K562 (cell line): ENCODE data around the gene PRKAR2B. TPM values are rescaled to one million over a fixed set of nuclear protein-coding genes. Genes with fewer than 3 reads are reported as not detected.

Source experiments
- ARHGAP35 ChIP-seq: fragments of 450-650 bp; IDR thresholded peaks from 2 replicates; pipeline ENCODE4 v1.6.1; 2018; ENCODE audit not compliant: partially characterized antibody
- FOS ChIP-seq: IDR thresholded peaks from 3 replicates; pipeline ENCODE4 v1.6.1; 2011; ENCODE audit not compliant: insufficient read length; ENCODE audit errors: extremely low read depth
- HIVEP1 ChIP-seq: fragments of 250-450 bp; sonication (Bioruptor Pico); IDR thresholded peaks from 2 replicates; pipeline ENCODE4 v1.4.0; 2020; ENCODE audit warnings: mild to moderate bottlenecking
- HLTF ChIP-seq: fragments of 450-650 bp; IDR thresholded peaks from 2 replicates; pipeline ENCODE4 v1.6.1; 2016
- IRF2 ChIP-seq: sonication (generic); formaldehyde crosslinking; IDR thresholded peaks from 2 replicates; pipeline ENCODE4 v1.8.1; 2022; ENCODE audit warnings: mild to moderate bottlenecking, missing genetic modification reagents
- NFRKB ChIP-seq: fragments of 450-650 bp; IDR thresholded peaks from 2 replicates; pipeline ENCODE4 v1.6.1; 2016; ENCODE audit warnings: low read depth
- NR4A1 ChIP-seq, 2 experiments: fragments of 250-450 bp in 1 of 2; fragments of 450-650 bp in 1 of 2; sonication (Bioruptor Pico) in 1 of 2; IDR thresholded peaks; 2 replicates each; pipeline versions ENCODE4 v1.4.0 to v1.6.1; 2016 to 2020; ENCODE audit warnings: mild to moderate bottlenecking in 2 of 2, missing compliant biosample characterization in 1 of 2, missing genetic modification characterization in 1 of 2, moderate library complexity in 1 of 2
- NRF1 ChIP-seq, 2 experiments: fragments of 450-650 bp; IDR thresholded peaks in 1 of 2; conservative IDR thresholded peaks in 1 of 2; 2 replicates each; pipeline ENCODE4 v1.6.1; 2014; ENCODE audit warnings: mild to moderate bottlenecking in 2 of 2
- PHF21A ChIP-seq: fragments of 450-650 bp; IDR thresholded peaks from 2 replicates; pipeline ENCODE4 v1.6.1; 2017; ENCODE audit warnings: low read depth, borderline replicate concordance
- POLR2AphosphoS2 ChIP-seq: IDR thresholded peaks from 2 replicates; pipeline ENCODE4 v1.6.1; 2012; ENCODE audit warnings: low read length, improper control_type of control experiment
- POLR2B ChIP-seq: fragments of 450-650 bp; IDR thresholded peaks from 2 replicates; pipeline ENCODE4 v1.6.1; 2018; ENCODE audit warnings: low read depth; ENCODE audit not compliant: partially characterized antibody
- RAD51 ChIP-seq: fragments of 450-650 bp; IDR thresholded peaks from 2 replicates; pipeline ENCODE4 v1.7.1; 2016; ENCODE audit warnings: low read depth, mild to moderate bottlenecking, borderline replicate concordance
- RERE ChIP-seq: sonication (generic); formaldehyde crosslinking; IDR thresholded peaks from 2 replicates; pipeline ENCODE4 v1.8.0; 2023; ENCODE audit warnings: missing genetic modification reagents, mild to moderate bottlenecking, borderline replicate concordance
- SRSF3 ChIP-seq: fragments of 200-400 bp; formaldehyde crosslinking; IDR thresholded peaks from 2 replicates; pipeline ENCODE4 v1.6.1; 2016; ENCODE audit warnings: mild to moderate bottlenecking, low read length, moderate library complexity; ENCODE audit not compliant: insufficient read depth
- TAL1 ChIP-seq: fragments of 450-650 bp; IDR thresholded peaks from 2 replicates; pipeline ENCODE4 v1.6.1; 2016; ENCODE audit warnings: mild to moderate bottlenecking
- XRCC4 ChIP-seq: IDR thresholded peaks from one replicate; pipeline ENCODE4 v1.6.1; 2011; ENCODE audit not compliant: insufficient read depth, insufficient read length; ENCODE audit errors: extremely low read depth
- ZNF589 ChIP-seq: fragments of 200-800 bp; sonication (Bioruptor generic); IDR thresholded peaks from 2 replicates; pipeline ENCODE4 v1.6.1; 2016; ENCODE audit warnings: low read depth, missing genetic modification characterization, missing compliant biosample characterization
- ZNF717 ChIP-seq: fragments of 250-450 bp; sonication (Bioruptor Pico); IDR thresholded peaks from 2 replicates; pipeline ENCODE4 v1.5.0; 2021
- ZNF778 ChIP-seq: fragments of 450-650 bp; formaldehyde crosslinking; IDR thresholded peaks from 2 replicates; pipeline ENCODE4 v1.4.0; 2020; ENCODE audit warnings: mild to moderate bottlenecking, moderate library complexity
- polyA plus RNA-seq, 8 experiments: library from polyadenylated mRNA; depleted of rRNA in 4 of 8; stranded (reverse) in 5 of 8; unstranded in 3 of 8; fragments of >200 nt; fragmentation: Nextera tagmentation in 2 of 8; fragmentation: Illumina TruSeq in 1 of 8; extraction: Ambion mirVana in 2 of 8; extraction: Trizol in 1 of 8; gene quantifications; 2 replicates each; pipeline versions ENCODE4 v1.2.1 to v1.2.3, GENCODE V29; 2011 to 2014; ENCODE audit warnings: inconsistent platforms in 1 of 8, missing spikeins in 1 of 8
- total RNA-seq, 7 experiments: library from RNA; depleted of rRNA in 6 of 7; stranded (reverse); fragments of >200 nt in 6 of 7; fragmentation: Illumina TruSeq in 2 of 7; extraction: Trizol in 2 of 7; gene quantifications; 2 replicates each; pipeline versions ENCODE4 v1.2.1 to v1.2.3, GENCODE V29; 2011 to 2021; ENCODE audit warnings: low replicate concordance in 1 of 7
- TF ChIP-seq, protein P1 (sequence below): fragments of 450-650 bp; formaldehyde crosslinking; conservative IDR thresholded peaks from 2 replicates; pipeline ENCODE4 v1.4.0; 2022; ENCODE audit warnings: mild to moderate bottlenecking, missing genetic modification characterization
- TF ChIP-seq, protein P2 (sequence below): fragments of 250-450 bp; sonication (Bioruptor Pico); IDR thresholded peaks from 2 replicates; pipeline ENCODE4 v1.4.0; 2020
- TF ChIP-seq, protein P3 (sequence below): fragments of 250-450 bp; sonication (Bioruptor Pico); IDR thresholded peaks from 2 replicates; pipeline ENCODE4 v1.8.0; 2021; ENCODE audit warnings: moderate library complexity, mild to moderate bottlenecking, inconsistent platforms

Gene PRKAR2B
- total and polyA plus RNA-seq, 9 of the 15 experiments (the other 6 are each of a cell fraction or from before 2014, with no cell fraction given) = 59.0 to 173 (median 129) TPM

- TF ChIP-seq, protein P1, sequence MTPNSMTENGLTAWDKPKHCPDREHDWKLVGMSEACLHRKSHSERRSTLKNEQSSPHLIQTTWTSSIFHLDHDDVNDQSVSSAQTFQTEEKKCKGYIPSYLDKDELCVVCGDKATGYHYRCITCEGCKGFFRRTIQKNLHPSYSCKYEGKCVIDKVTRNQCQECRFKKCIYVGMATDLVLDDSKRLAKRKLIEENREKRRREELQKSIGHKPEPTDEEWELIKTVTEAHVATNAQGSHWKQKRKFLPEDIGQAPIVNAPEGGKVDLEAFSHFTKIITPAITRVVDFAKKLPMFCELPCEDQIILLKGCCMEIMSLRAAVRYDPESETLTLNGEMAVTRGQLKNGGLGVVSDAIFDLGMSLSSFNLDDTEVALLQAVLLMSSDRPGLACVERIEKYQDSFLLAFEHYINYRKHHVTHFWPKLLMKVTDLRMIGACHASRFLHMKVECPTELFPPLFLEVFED = no peak
- TF ChIP-seq ZNF717 (CRISPR knock-in tag) (no peak), NR4A1 (CRISPR knock-in tag; IDR thresholded peaks at IDR 0.05) (no peak), NR4A1 (tag; IDR thresholded peaks at IDR 0.05) (no peak), RERE (CRISPR knock-in tag) (no peak), POLR2AphosphoS2 (no peak), NRF1 (conservative IDR thresholded peaks at IDR 0.05 in 1 of 2, IDR thresholded peaks at IDR 0.05 in 1 of 2) (no peak), ARHGAP35 (no peak), ZNF589 (CRISPR knock-in tag) (no peak), PHF21A (no peak), HLTF (no peak), POLR2B (no peak), NFRKB (no peak), RAD51 (no peak), FOS (no peak), TAL1 (peak; percentile 59), ZNF778 (no peak), HIVEP1 (CRISPR knock-in tag) (no peak), IRF2 (CRISPR knock-in tag) (no peak), SRSF3 (no peak), XRCC4 (no peak)
- TF ChIP-seq, protein P2, sequence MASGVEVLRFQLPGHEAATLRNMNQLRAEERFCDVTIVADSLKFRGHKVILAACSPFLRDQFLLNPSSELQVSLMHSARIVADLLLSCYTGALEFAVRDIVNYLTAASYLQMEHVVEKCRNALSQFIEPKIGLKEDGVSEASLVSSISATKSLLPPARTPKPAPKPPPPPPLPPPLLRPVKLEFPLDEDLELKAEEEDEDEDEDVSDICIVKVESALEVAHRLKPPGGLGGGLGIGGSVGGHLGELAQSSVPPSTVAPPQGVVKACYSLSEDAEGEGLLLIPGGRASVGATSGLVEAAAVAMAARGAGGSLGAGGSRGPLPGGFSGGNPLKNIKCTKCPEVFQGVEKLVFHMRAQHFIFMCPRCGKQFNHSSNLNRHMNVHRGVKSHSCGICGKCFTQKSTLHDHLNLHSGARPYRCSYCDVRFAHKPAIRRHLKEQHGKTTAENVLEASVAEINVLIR (CRISPR knock-in tag) = no peak
- TF ChIP-seq, protein P3, sequence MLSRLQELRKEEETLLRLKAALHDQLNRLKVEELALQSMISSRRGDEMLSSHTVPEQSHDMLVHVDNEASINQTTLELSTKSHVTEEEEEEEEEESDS (CRISPR knock-in tag) = no peak
Measured at GRCh38 chr7:107016312-107016711, 28.2 kb upstream of the PRKAR2B start (continued).
